Psoas muscle (tissue), 8 donors: ENCODE measurements around the gene ARHGEF28. TPM values are rescaled to one million over a fixed set of nuclear protein-coding genes. Genes with fewer than 3 reads are reported as not detected.
A peak's percentile ranks its signal among the peaks of the same experiment; 100 is the strongest.

ENCODE experiments used
- ATAC-seq, 4 donors: fragments of 200-7000 bp; cut with Tn5 transposase; one replicate each; pipeline ENCODE4 v1.9.1; 2020; ENCODE audit warnings: moderate library complexity in 3 of 4, mild to moderate bottlenecking in 2 of 4
- DNase-seq, 2 donors: peaks; one replicate each; pipeline ENCODE4 v3.0.0-alpha.2; 2020
- H3K27ac ChIP-seq: fragments of 200-600 bp; one replicate; pipeline ENCODE4 v1.8.0; 2022
- H3K27me3 ChIP-seq, 3 donors: fragments of 200-600 bp in 1 of 3; one replicate each; pipeline versions ENCODE4 v1.6.1 to v1.8.0; 2013 to 2022; ENCODE audit warnings: low read length in 2 of 3, mild to moderate bottlenecking in 2 of 3, moderate library complexity in 1 of 3; ENCODE audit not compliant: insufficient read depth in 3 of 3
- H3K36me3 ChIP-seq, 2 donors: fragments of 200-600 bp in 1 of 2; one replicate each; pipeline versions ENCODE4 v1.6.1 to v1.8.0; 2013 to 2022; ENCODE audit warnings: low read depth in 1 of 2, mild to moderate bottlenecking in 1 of 2, moderate library complexity in 1 of 2; ENCODE audit not compliant: insufficient read depth in 1 of 2
- H3K4me1 ChIP-seq: fragments of 200-600 bp; one replicate; pipeline ENCODE4 v1.8.0; 2022
- H3K4me3 ChIP-seq: fragments of 200-600 bp; one replicate; pipeline ENCODE4 v1.8.0; 2022; ENCODE audit warnings: mild to moderate bottlenecking
- H3K9me3 ChIP-seq: fragments of 200-600 bp; one replicate; pipeline ENCODE4 v1.8.0; 2022
- WGBS, 3 donors: extraction: QIAGEN DNeasy Blood & Tissue Kit; methylation state at CpG; one replicate each; pipeline versions ENCODE4 v1.1.6 to v1.1.7; 2013; 5-methylcytosine and 5-hydroxymethylcytosine counted together
- intact Hi-C, 2 donors: fragments of 100-400 bp; cut with DNase I; formaldehyde crosslinking; loops; one replicate each; pipeline versions ENCODE4 v1.11.0 to v1.14.2; 2022
- polyA plus RNA-seq, 3 donors: library from polyadenylated mRNA; stranded (reverse); fragments of 200-250 nt; gene quantifications; one replicate each; pipeline ENCODE4 v1.2.3, GENCODE V29; 2013
- total RNA-seq, 4 donors: library from RNA; stranded (reverse); fragmentation: NEBNext Ultra II Directional in 2 of 4; extraction: Animal tissue kit (Norgen Biotek cat#: 25700) in 2 of 4; gene quantifications; one replicate each; pipeline versions ENCODE4 v1.2.1 to v1.2.4, GENCODE V29; 2021 to 2023
- TF ChIP-seq, protein P1 (sequence below): fragments of 200-600 bp; IDR thresholded peaks from one replicate; pipeline ENCODE4 v1.8.0; 2022; ENCODE audit warnings: antibody characterized with exemption
- donor health status: healthy with polysubstance abuse.
- donor health status: DM: no; HTN: no; CAD: no; lungs with moderate emphysema.
- donor health status: Bipolar disorder and iron deficiency.
- donor health status: healthy.
- donor health status: DM: yes; HTN: yes; CAD: no.
- donor health status: DM: no; HTN: no; CAD: no.
- donor health status: DM: no; HTN: no; CAD: no.
- donor health status: DM: yes; HTN: yes; CAD: no.

The ARHGEF28 gene
- total and polyA plus RNA-seq, 7 donors, result 0.39 to 1.3 (median 1.00) TPM

GRCh38 chr5:73853091-73853490, 227.1 kb downstream of the ARHGEF28 start:
- Histone ChIP-seq H3K4me1 (no peaks in the 10 kb centered on the region), H3K9me3 (no peaks in the 10 kb centered on the region), H3K4me3 (no peak overlapping the region), H3K27me3 (no peaks in the 10 kb centered on the region), H3K36me3 (no peaks in the 10 kb centered on the region), H3K27ac (no peak overlapping the region)
- intact Hi-C loops, result loop anchor here in 1 of 2 donors (10.0 kb wide), 1 partner anchor 1472 kb away; no protein-coding TSS in a partner anchor
- DNase-seq (no peak), ATAC-seq (no peak)
- TF ChIP-seq, protein P1, sequence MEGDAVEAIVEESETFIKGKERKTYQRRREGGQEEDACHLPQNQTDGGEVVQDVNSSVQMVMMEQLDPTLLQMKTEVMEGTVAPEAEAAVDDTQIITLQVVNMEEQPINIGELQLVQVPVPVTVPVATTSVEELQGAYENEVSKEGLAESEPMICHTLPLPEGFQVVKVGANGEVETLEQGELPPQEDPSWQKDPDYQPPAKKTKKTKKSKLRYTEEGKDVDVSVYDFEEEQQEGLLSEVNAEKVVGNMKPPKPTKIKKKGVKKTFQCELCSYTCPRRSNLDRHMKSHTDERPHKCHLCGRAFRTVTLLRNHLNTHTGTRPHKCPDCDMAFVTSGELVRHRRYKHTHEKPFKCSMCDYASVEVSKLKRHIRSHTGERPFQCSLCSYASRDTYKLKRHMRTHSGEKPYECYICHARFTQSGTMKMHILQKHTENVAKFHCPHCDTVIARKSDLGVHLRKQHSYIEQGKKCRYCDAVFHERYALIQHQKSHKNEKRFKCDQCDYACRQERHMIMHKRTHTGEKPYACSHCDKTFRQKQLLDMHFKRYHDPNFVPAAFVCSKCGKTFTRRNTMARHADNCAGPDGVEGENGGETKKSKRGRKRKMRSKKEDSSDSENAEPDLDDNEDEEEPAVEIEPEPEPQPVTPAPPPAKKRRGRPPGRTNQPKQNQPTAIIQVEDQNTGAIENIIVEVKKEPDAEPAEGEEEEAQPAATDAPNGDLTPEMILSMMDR, result no peak
- WGBS, 3 donors, result 71 to 84% (median 81%) methylated on average over 4 of the region's 4 CpGs

GRCh38 chr5:73856997-73857396, 231.0 kb downstream of the ARHGEF28 start:
- H3K36me3 ChIP-seq, result no peaks in the 10 kb centered on the region
- H3K9me3 ChIP-seq, result no peaks in the 10 kb centered on the region
- ATAC-seq (peak in 1 of 4 donors; percentile 48), DNase-seq (no peak)
- intact Hi-C loops, result loop anchor here in 1 of 2 donors (10.0 kb wide), 1 partner anchor 1468 kb away; no protein-coding TSS in a partner anchor
- no peak overlapping the region for H3K27ac ChIP-seq
- no peaks in the 10 kb centered on the region for H3K27me3 ChIP-seq
- no peaks in the 10 kb centered on the region for H3K4me1 ChIP-seq
- H3K4me3 ChIP-seq, result no peak overlapping the region
- WGBS, 3 donors, result 46 to 47% (median 47%) methylated on average over 5 of the region's 5 CpGs
- TF ChIP-seq, protein P1, result no peak

- Histone ChIP-seq H3K9me3 (no peaks in the 10 kb centered on the region), H3K4me3 (no peak overlapping the region), H3K27me3 (no peaks in the 10 kb centered on the region), H3K27ac (no peak overlapping the region), H3K4me1 (no peaks in the 10 kb centered on the region), H3K36me3 (no peaks in the 10 kb centered on the region)
- WGBS, 3 donors, result 75 to 82% (median 78%) methylated on average over 3 of the region's 3 CpGs
- DNase-seq, result no peak
- ATAC-seq, result no peak
- TF ChIP-seq, protein P1, result no peak
- intact Hi-C loops, result loop anchor here in 1 of 2 donors (10.0 kb wide), 1 partner anchor 1467 kb away; no protein-coding TSS in a partner anchor
Measured at GRCh38 chr5:73857446-73857845, 231.4 kb downstream of the ARHGEF28 start.

DNA sequence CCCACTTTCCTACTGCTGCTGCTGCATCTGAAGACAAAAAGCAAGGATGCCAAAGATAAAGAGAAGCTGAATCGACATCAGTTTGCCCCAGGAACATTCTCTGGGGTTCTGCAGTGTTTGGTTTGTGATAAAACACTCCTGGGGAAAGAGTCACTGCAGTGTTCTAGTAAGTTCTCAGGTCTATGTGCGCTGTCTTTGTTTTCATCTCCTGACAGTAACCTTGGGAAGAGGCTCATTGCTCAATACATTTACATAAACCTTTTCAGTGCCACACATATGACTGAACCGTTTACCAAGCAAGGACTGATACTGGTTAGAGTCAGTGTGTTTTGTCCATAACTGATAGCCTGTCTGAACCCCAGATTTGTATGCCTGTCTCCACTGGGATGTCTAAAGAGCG, 232.1 kb downstream of the ARHGEF28 start:
- no peak for DNase-seq
- Histone ChIP-seq H3K27me3 (no peaks in the 10 kb centered on the region), H3K27ac (no peak overlapping the region), H3K4me3 (no peak overlapping the region), H3K9me3 (no peaks in the 10 kb centered on the region), H3K36me3 (no peaks in the 10 kb centered on the region), H3K4me1 (no peaks in the 10 kb centered on the region)
- TF ChIP-seq, protein P1, result no peak
- 81 to 84% (median 83%) methylated on average over 4 of the region's 4 CpGs for WGBS, 3 donors
- no peak for ATAC-seq
- intact Hi-C loops, result loop anchor here in 1 of 2 donors (10.0 kb wide), 1 partner anchor 1467 kb away; no protein-coding TSS in a partner anchor

GRCh38 chr5:73858776-73859175, 232.8 kb downstream of the ARHGEF28 start:
- no peaks in the 10 kb centered on the region for H3K36me3 ChIP-seq
- intact Hi-C loops, result loop anchor here in 1 of 2 donors (10.0 kb wide), 1 partner anchor 1466 kb away; no protein-coding TSS in a partner anchor
- no peaks in the 10 kb centered on the region for H3K27me3 ChIP-seq
- no peaks in the 10 kb centered on the region for H3K4me1 ChIP-seq
- H3K4me3 ChIP-seq, result no peak overlapping the region
- no peak overlapping the region for H3K27ac ChIP-seq
- TF ChIP-seq, protein P1, result no peak
- no peaks in the 10 kb centered on the region for H3K9me3 ChIP-seq
- ATAC-seq (no peak), DNase-seq (no peak)
- 83 to 90% (median 84%) methylated on average over 3 of the region's 3 CpGs for WGBS, 3 donors
